ENCODE results near the gene TSPAN16. TPM values are rescaled to one million over a fixed set of nuclear protein-coding genes. Genes with fewer than 3 reads are reported as not detected.
A peak's percentile ranks its signal among the peaks of the same experiment; 100 is the strongest.

The TSPAN16 gene
- total RNA-seq, 1 donor from 2014 or later = not detected

DNA sequence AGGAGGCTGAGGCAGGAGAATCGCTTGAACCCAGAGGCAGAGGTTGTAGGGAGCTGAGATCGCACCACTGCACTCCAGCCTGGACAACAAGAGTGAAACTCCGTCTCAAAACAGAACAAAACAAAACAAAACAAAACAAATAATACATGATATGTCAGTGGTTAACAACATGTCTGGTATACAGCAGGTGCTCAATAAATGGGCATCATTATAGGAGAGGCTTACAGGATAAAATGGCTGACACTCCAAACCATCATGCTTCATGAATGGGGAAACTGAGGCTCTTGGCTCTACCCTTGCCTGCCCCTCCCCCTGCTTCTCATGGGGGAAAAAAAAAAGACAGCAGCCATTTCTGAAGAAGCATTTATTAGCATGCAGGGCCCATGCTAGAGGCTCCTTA lies 46.5 kb downstream of the TSPAN16 start:
- TF ChIP-seq, protein P1, sequence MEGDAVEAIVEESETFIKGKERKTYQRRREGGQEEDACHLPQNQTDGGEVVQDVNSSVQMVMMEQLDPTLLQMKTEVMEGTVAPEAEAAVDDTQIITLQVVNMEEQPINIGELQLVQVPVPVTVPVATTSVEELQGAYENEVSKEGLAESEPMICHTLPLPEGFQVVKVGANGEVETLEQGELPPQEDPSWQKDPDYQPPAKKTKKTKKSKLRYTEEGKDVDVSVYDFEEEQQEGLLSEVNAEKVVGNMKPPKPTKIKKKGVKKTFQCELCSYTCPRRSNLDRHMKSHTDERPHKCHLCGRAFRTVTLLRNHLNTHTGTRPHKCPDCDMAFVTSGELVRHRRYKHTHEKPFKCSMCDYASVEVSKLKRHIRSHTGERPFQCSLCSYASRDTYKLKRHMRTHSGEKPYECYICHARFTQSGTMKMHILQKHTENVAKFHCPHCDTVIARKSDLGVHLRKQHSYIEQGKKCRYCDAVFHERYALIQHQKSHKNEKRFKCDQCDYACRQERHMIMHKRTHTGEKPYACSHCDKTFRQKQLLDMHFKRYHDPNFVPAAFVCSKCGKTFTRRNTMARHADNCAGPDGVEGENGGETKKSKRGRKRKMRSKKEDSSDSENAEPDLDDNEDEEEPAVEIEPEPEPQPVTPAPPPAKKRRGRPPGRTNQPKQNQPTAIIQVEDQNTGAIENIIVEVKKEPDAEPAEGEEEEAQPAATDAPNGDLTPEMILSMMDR (IDR thresholded peaks at IDR 0.05) = no peak
- TF ChIP-seq POLR2AphosphoS5 (IDR thresholded peaks at IDR 0.05; ENCODE audit: insufficient read depth in 1 of 2, low read depth in 1 of 2) (no peak), POLR2A (IDR thresholded peaks at IDR 0.05) (no peak)
- Histone ChIP-seq H3K4me1 (peaks cover 57% of the 10 kb centered on the region), H3K36me3 (no peaks in the 10 kb centered on the region), H3K27ac (no peak overlapping the region), H3K4me3 (no peak overlapping the region), H3K27me3 (no peaks in the 10 kb centered on the region), H3K9me3 (no peaks in the 10 kb centered on the region)
- intact Hi-C loops (cut with DNase I) = loop anchor here (10.0 kb wide), 1 partner anchor 1552 kb away; the partner anchor contains the start of gene GCDH
- no peak for DNase-seq (ENCODE audit: extremely low spot score in 2 of 2)

DNA sequence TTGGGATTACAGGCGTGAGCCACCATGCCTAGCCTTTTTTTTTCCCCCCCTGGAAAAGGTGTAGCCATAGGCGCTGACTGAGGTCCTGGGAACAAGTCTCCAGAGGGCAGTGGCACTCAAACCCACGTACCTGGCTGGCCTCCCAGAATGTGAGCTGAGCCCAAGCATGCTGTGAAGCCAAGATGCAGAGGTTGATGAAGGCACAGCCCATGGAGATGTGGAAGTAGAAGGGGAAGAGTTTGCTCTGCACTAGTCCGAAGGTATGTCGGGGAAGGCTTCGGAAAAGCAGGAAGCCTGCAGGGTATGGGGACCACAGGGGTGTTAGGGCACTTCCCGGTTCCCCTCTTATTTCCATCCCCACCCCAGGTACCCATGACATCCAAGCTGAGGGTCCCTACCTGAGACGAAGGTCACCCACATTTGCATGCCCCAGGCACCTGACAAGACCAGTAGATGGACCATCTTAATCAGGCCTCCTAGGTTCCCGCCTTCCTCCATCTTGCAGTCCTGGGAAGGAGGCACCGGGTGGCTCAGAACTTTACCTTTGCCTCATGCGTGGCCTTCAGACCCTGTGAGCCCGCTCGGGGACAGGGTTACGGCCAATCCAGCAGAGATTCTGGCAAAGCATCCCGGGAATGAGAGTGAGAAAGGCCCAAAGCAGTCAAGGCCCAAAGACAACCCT lies 49.3 kb downstream of the TSPAN16 start:
- TF ChIP-seq, protein P1 (IDR thresholded peaks at IDR 0.05) = no peak
- TF ChIP-seq POLR2AphosphoS5 (IDR thresholded peaks at IDR 0.05; ENCODE audit: insufficient read depth in 1 of 2, low read depth in 1 of 2) (no peak), POLR2A (IDR thresholded peaks at IDR 0.05) (no peak)
- Histone ChIP-seq H3K4me1 (peaks cover 36% of the 10 kb centered on the region), H3K27ac (peak overlapping the region; percentile 76), H3K4me3 (peak overlapping the region; percentile 60 to 86), H3K36me3 (no peaks in the 10 kb centered on the region), H3K9me3 (no peaks in the 10 kb centered on the region), H3K27me3 (no peaks in the 10 kb centered on the region)
- no peak for DNase-seq (ENCODE audit: extremely low spot score in 2 of 2)
- intact Hi-C loops (cut with DNase I) = loop anchor here (10.0 kb wide), 1 partner anchor 1550 kb away; the partner anchor contains the start of gene GCDH

DNA sequence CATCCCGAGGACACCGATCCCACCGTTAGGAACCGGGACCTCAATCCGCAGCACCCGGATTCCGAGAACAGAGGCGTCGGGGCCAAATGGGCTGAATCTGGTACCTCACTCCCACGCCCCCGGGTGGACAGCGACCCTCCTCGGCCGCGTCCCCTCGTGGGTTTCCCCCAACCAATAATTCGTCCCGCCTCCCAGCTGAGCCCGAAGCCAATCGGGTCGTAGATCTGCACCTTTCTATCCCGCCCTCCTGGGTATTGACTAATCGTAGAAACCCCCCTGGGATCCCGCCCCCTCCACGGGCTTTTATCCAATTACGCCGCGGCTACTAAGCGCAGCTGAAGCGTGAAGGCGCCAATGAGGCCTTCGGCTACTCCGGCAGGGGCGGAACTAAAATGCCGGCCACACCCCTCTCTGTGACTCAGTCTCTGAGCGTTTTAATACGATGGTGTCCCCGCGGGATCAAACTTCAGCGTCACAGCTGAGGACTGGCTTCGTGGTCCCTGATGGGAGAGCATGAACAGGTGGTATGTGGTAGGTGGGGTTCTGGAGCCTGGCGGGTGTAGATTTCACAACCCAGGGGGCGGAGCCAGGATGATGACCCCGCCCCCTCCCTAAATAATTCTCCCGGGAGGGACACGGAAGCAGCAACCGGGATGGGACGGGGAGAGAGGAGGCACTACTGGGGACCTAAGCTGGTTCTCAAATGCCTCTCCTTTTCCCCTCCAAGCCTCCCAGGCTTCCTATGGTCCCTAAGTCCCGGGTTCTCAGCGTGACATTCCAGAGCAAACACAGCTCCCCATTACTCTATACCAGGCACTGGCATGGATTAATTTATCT lies 50.4 kb downstream of the TSPAN16 start, which contains the start of the genes CCDC159 and TMEM205:
TSS of gene CCDC159 (plus strand) at position 416 of the 837 bp plus-strand sequence. CDS start at position 504, 88 bp downstream.
TSS of gene TMEM205 (minus strand) at position 165 of the 837 bp plus-strand sequence. CDS start 649 bp downstream, outside the sequence.
- intact Hi-C loops (cut with DNase I) = loop anchor here (10.0 kb wide), 1 partner anchor 1548 kb away; the partner anchor contains the start of gene GCDH
- Histone ChIP-seq H3K4me1 (peaks cover 35% of the 10 kb centered on the region), H3K36me3 (no peaks in the 10 kb centered on the region), H3K9me3 (no peaks in the 10 kb centered on the region), H3K27me3 (no peaks in the 10 kb centered on the region), H3K27ac (peak within 1 kb of the TSS; percentile 76), H3K4me3 (peak within 1 kb of the TSS; percentile 60 to 86)
- DNase-seq (ENCODE audit: extremely low spot score in 2 of 2) = peak in 1 of 2 donors; percentile 100
- TF ChIP-seq, protein P1 (IDR thresholded peaks at IDR 0.05) = peak in 1 of 3 experiments; percentile 10
- peak in 1 of 2 donors; percentile 80 for TF ChIP-seq POLR2A (IDR thresholded peaks at IDR 0.05)
- TF ChIP-seq POLR2AphosphoS5 (IDR thresholded peaks at IDR 0.05; ENCODE audit: insufficient read depth in 1 of 2, low read depth in 1 of 2) = peak; percentile 93 to 96

DNA sequence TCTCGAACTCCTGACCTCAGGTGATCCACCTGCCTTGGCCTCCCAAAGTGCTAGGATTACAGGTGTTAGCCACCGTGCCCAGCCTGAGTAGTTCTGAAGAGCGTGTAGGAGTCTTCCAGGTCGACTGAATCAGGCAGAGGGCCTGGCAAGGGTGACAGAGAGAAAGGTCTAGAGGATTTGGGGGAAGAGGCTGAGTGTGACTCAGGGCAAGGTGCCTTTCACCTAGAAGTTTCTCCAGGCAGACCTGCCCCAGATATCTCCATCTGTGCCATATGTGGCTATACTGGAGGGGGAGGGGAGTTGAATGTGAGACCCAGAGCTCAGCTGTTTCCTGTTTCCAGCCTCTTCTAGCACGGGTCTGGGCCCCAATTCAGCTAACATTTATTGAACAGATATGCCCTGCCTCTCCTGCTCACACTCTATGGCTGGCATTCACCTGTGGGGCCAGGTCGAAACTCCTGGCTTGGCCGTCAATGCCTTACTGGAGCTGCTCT lies 51.6 kb downstream of the TSPAN16 start:
- intact Hi-C loops (cut with DNase I) = loop anchor here (10.0 kb wide), 1 partner anchor 1547 kb away; the partner anchor contains the start of gene GCDH
- H3K4me1 ChIP-seq = peaks cover 35% of the 10 kb centered on the region
- H3K36me3 ChIP-seq = no peaks in the 10 kb centered on the region
- no peaks in the 10 kb centered on the region for H3K9me3 ChIP-seq
- H3K27ac ChIP-seq = no peak overlapping the region
- H3K4me3 ChIP-seq = no peak overlapping the region
- TF ChIP-seq POLR2A (IDR thresholded peaks at IDR 0.05) (no peak), POLR2AphosphoS5 (IDR thresholded peaks at IDR 0.05; ENCODE audit: insufficient read depth in 1 of 2, low read depth in 1 of 2) (no peak)
- TF ChIP-seq, protein P1 (IDR thresholded peaks at IDR 0.05) = no peak
- no peak for DNase-seq (ENCODE audit: extremely low spot score in 2 of 2)
- no peaks in the 10 kb centered on the region for H3K27me3 ChIP-seq

All from vagina (tissue), 2 donors.